Smooth muscle cell (in vitro differentiated cells): ENCODE results near the gene FAM177A1. TPM values are rescaled to one million over a fixed set of nuclear protein-coding genes. Genes with fewer than 3 reads are reported as not detected.

ENCODE experiments used
- DNase-seq: peaks from one replicate; lab custom pipeline; 2025; ENCODE audit not compliant: unreplicated experiment; lab: John Stamatoyannopoulos, UW
- H2AFZ ChIP-seq: fragments of 200-600 bp; sonication (generic); 2 replicates; pipeline ENCODE4 v1.6.0; 2016; ENCODE audit warnings: antibody characterized with exemption, low read depth, mild to moderate bottlenecking
- H3F3A ChIP-seq: fragments of 200-600 bp; sonication (generic); 2 replicates; pipeline ENCODE4 v1.6.0; 2017; ENCODE audit warnings: antibody characterized with exemption, low read depth
- H3K27ac ChIP-seq: fragments of 200-600 bp; sonication (generic); 2 replicates; pipeline ENCODE4 v1.5.1; 2016; ENCODE audit warnings: low read depth, mild to moderate bottlenecking
- H3K27me3 ChIP-seq: fragments of 200-600 bp; sonication (generic); 2 replicates; pipeline ENCODE4 v1.6.1; 2016; ENCODE audit warnings: low read depth, mild to moderate bottlenecking
- H3K36me3 ChIP-seq: fragments of 200-600 bp; sonication (generic); 2 replicates; pipeline ENCODE4 v1.5.1; 2016; ENCODE audit warnings: low read depth
- H3K4me1 ChIP-seq: fragments of 200-600 bp; sonication (generic); 2 replicates; pipeline ENCODE4 v1.5.1; 2016; ENCODE audit warnings: low read depth
- H3K4me2 ChIP-seq: fragments of 200-600 bp; sonication (generic); 2 replicates; pipeline ENCODE4 v1.6.0; 2016; ENCODE audit warnings: mild to moderate bottlenecking
- H3K4me3 ChIP-seq: fragments of 200-600 bp; sonication (generic); 2 replicates; pipeline ENCODE4 v1.5.1; 2016; ENCODE audit warnings: mild to moderate bottlenecking
- H3K79me2 ChIP-seq: fragments of 200-600 bp; sonication (generic); 2 replicates; pipeline ENCODE4 v1.6.0; 2016; ENCODE audit warnings: low read depth, mild to moderate bottlenecking
- H3K9ac ChIP-seq: fragments of 200-600 bp; sonication (generic); 2 replicates; pipeline ENCODE4 v1.6.0; 2016; ENCODE audit warnings: low read depth
- H3K9me3 ChIP-seq: fragments of 200-600 bp; sonication (generic); replicated peaks from 2 replicates; pipeline ENCODE4 v1.5.1; 2016; ENCODE audit warnings: low read depth
- H4K20me1 ChIP-seq: fragments of 200-600 bp; sonication (generic); 2 replicates; pipeline ENCODE4 v1.6.0; 2016; ENCODE audit warnings: low read depth
- WGBS: methylation state at CpG from one replicate; pipeline ENCODE4 v1.1.7; 2016; ENCODE audit warnings: low lambda C conversion rate; 5-methylcytosine and 5-hydroxymethylcytosine counted together
- polyA plus RNA-seq: library from polyadenylated mRNA; unstranded; fragments of >200 nt; fragmentation: Nextera tagmentation; extraction: Ambion mirVana; gene quantifications from 2 replicates; pipeline ENCODE4 v1.2.1, GENCODE V29; 2016
- total RNA-seq: library from RNA; depleted of rRNA; stranded (reverse); fragments of >200 nt; gene quantifications from 2 replicates; pipeline ENCODE4 v1.2.3, GENCODE V29; 2014
- TF ChIP-seq, protein P1 (sequence below): fragments of 200-600 bp; sonication (generic); IDR thresholded peaks from 2 replicates; pipeline ENCODE4 v1.5.1; 2017; ENCODE audit warnings: borderline replicate concordance, mild to moderate bottlenecking, antibody characterized with exemption; ENCODE audit not compliant: insufficient read depth, poor library complexity, severe bottlenecking

FAM177A1 gene
- total and polyA plus RNA-seq, 2 experiments from 2014 or later, result 51.3 to 70.7 TPM

DNA sequence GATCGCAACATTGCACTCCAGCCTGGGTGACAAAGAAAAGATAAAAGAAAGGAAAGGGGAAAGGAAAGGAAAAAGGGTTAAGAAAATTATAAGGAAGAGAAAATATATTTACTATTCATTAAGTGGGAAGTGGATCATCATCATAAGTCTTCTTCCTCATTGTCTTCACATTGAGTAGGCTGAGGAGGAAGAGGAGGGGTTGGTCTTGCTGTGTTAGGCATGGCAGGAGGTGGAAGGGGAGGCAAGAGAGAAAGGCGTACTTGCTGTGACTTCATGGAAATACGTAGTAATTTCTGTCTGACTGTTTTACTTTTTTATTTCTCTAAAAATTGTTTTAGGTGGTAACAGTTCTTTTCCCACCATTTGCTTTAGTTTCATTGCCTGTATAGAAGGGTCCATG is 26.2 kb downstream of the FAM177A1 start:
- TF ChIP-seq, protein P1, sequence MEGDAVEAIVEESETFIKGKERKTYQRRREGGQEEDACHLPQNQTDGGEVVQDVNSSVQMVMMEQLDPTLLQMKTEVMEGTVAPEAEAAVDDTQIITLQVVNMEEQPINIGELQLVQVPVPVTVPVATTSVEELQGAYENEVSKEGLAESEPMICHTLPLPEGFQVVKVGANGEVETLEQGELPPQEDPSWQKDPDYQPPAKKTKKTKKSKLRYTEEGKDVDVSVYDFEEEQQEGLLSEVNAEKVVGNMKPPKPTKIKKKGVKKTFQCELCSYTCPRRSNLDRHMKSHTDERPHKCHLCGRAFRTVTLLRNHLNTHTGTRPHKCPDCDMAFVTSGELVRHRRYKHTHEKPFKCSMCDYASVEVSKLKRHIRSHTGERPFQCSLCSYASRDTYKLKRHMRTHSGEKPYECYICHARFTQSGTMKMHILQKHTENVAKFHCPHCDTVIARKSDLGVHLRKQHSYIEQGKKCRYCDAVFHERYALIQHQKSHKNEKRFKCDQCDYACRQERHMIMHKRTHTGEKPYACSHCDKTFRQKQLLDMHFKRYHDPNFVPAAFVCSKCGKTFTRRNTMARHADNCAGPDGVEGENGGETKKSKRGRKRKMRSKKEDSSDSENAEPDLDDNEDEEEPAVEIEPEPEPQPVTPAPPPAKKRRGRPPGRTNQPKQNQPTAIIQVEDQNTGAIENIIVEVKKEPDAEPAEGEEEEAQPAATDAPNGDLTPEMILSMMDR, result no peak
- Histone ChIP-seq H3K4me2 (no peak overlapping the region), H3K9ac (no peak overlapping the region), H3K9me3 (no peaks in the 10 kb centered on the region), H3K36me3 (peaks cover 23% of the 10 kb centered on the region), H3K27me3 (no peaks in the 10 kb centered on the region), H4K20me1 (peaks cover 8% of the 10 kb centered on the region), H3K27ac (no peak overlapping the region), H3K4me3 (no peak overlapping the region), H3F3A (no peaks in the 10 kb centered on the region), H2AFZ (no peak overlapping the region), H3K4me1 (no peaks in the 10 kb centered on the region), H3K79me2 (peaks cover 11% of the 10 kb centered on the region)
- DNase-seq, result no peak
- WGBS, result 97% methylated on average over 3 of the region's 3 CpGs

DNA sequence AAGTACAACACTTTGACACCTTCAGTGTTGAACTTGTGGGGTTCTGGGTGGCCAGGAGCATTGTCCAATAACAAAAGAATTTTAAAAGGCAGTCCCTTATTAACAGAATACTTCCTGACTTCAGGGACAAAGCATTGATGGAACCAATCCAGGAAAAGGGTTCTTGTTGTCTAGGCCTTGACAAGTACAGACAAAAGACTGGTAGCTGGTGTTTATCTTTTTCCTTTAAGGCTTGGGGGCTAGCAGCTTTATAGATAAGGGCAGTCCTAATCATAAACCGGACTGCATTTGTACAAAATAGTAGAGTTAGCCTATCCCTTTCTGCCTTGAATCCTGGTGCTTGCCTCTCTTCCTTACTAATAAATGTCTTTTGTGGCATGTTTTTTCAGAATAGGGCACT is 27.4 kb downstream of the FAM177A1 start:
- Histone ChIP-seq H3K4me1 (no peaks in the 10 kb centered on the region), H4K20me1 (peaks cover under 1% of the 10 kb centered on the region), H3K36me3 (peaks cover 11% of the 10 kb centered on the region), H3F3A (no peaks in the 10 kb centered on the region), H3K9ac (no peak overlapping the region), H3K4me3 (no peak overlapping the region), H3K79me2 (peaks cover 7% of the 10 kb centered on the region), H3K27ac (no peak overlapping the region), H3K9me3 (no peaks in the 10 kb centered on the region), H2AFZ (no peak overlapping the region), H3K4me2 (no peak overlapping the region), H3K27me3 (no peaks in the 10 kb centered on the region)
- WGBS, result 85% methylated on average over 1 of the region's 1 CpG
- DNase-seq, result no peak
- TF ChIP-seq, protein P1, result no peak

DNA sequence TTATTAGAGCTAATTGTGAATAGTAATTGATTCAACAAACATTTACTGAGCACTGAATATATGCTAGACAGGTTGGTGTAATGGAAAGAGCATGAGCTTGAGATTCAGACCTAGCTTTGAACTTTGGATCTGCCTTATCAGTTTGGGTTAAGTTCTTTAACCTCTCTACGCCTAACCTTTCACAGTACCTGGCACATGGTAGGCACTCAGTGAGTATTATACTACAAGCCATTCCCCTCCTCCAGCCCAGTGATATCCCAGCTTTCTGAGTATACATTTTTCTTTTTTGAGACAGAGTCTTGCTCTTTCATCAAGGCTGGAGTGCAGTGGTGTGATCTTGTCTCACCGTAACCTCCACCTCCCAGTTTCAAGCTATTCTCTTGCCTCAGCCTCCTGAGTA is 32.0 kb downstream of the FAM177A1 start:
- Histone ChIP-seq H3F3A (no peaks in the 10 kb centered on the region), H3K27me3 (no peaks in the 10 kb centered on the region), H3K79me2 (no peaks in the 10 kb centered on the region), H3K27ac (no peak overlapping the region), H3K4me2 (no peak overlapping the region), H3K36me3 (peaks cover 10% of the 10 kb centered on the region), H3K4me1 (no peaks in the 10 kb centered on the region), H4K20me1 (no peaks in the 10 kb centered on the region), H3K9me3 (no peaks in the 10 kb centered on the region), H2AFZ (no peak overlapping the region), H3K9ac (no peak overlapping the region), H3K4me3 (no peak overlapping the region)
- WGBS, result 98% methylated on average over 2 of the region's 2 CpGs
- TF ChIP-seq, protein P1, result no peak
- no peak for DNase-seq

DNA sequence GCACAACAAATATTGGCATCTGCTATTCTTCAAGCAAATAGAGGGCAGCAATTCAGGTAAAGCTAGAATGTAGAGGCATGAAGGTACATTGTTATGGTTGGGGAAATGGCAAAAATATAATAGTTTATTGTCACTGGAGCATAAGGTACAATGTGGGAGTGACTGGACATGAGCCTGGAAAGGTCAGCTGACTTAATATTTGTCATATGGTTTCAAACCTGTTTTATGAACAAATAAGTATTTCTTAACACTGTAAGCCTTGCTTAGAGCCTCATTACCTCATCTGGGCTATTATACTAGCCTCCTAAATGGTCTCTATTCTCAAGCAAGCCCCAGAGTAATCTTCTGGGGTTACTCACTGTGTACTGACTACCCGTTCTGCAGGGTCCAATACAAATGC is 33.7 kb downstream of the FAM177A1 start:
- no peak overlapping the region for H2AFZ ChIP-seq
- H3K9me3 ChIP-seq, result no peaks in the 10 kb centered on the region
- H4K20me1 ChIP-seq, result no peaks in the 10 kb centered on the region
- WGBS, result 88% methylated on average over 1 of the region's 1 CpG
- H3K27me3 ChIP-seq, result no peaks in the 10 kb centered on the region
- H3F3A ChIP-seq, result no peaks in the 10 kb centered on the region
- TF ChIP-seq, protein P1, result no peak
- no peaks in the 10 kb centered on the region for H3K79me2 ChIP-seq
- H3K4me2 ChIP-seq, result no peak overlapping the region
- no peaks in the 10 kb centered on the region for H3K4me1 ChIP-seq
- DNase-seq, result no peak
- no peak overlapping the region for H3K4me3 ChIP-seq
- no peak overlapping the region for H3K9ac ChIP-seq
- H3K27ac ChIP-seq, result no peak overlapping the region
- H3K36me3 ChIP-seq, result peaks cover 10% of the 10 kb centered on the region
